Keratinocyte (primary cell): ENCODE data around the gene URAD. TPM values are rescaled to one million over a fixed set of nuclear protein-coding genes. Genes with fewer than 3 reads are reported as not detected.

Experiments used
- DNase-seq: peaks from one replicate; pipeline ENCODE4 v3.0.0-alpha.2; 2011; ENCODE audit warnings: low read depth, missing footprints, low spot score
- FAIRE-seq: peaks from 2 replicates; lab custom pipeline; 2011; peaks lifted over from hg19 to GRCh38; lab: Jason Lieb, UNC
- H2AFZ ChIP-seq: 2 replicates; pipeline ENCODE4 v1.6.0; 2012; ENCODE audit warnings: low read length, control low read depth, inconsistent platforms; ENCODE audit not compliant: control insufficient read depth
- H3K27ac ChIP-seq: 2 replicates; pipeline ENCODE4 v1.5.1; 2011; ENCODE audit warnings: low read length; ENCODE audit not compliant: control insufficient read depth, insufficient read depth
- H3K27me3 ChIP-seq: 3 replicates; pipeline ENCODE4 v1.6.0; 2011; ENCODE audit warnings: low read length; ENCODE audit not compliant: control insufficient read depth, insufficient read depth; ENCODE audit errors: extremely low read depth
- H3K36me3 ChIP-seq, 2 experiments: 2 replicates in 1 of 2; 3 replicates in 1 of 2; pipeline ENCODE4 v1.5.1; 2011; ENCODE audit warnings: low read length in 2 of 2, mild to moderate bottlenecking in 1 of 2; ENCODE audit not compliant: control insufficient read depth in 2 of 2, insufficient read depth in 2 of 2; ENCODE audit errors: extremely low read depth in 1 of 2
- H3K4me1 ChIP-seq: 3 replicates; pipeline ENCODE4 v1.5.1; 2011; ENCODE audit warnings: low read length; ENCODE audit not compliant: control insufficient read depth, insufficient read depth; ENCODE audit errors: extremely low read depth
- H3K4me2 ChIP-seq: 3 replicates; pipeline ENCODE4 v1.6.0; 2011; ENCODE audit warnings: low read depth, low read length; ENCODE audit not compliant: control insufficient read depth, insufficient read depth; ENCODE audit errors: extremely low read depth
- H3K4me3 ChIP-seq, 3 experiments: fragments of 200-600 bp in 1 of 3; sonication (generic) in 1 of 3; 2 replicates in 2 of 3; 3 replicates in 1 of 3; pipeline ENCODE4 v1.5.1; 2011 to 2016; ENCODE audit warnings: low read length in 3 of 3, mild to moderate bottlenecking in 3 of 3, control low read depth in 2 of 3, inconsistent platforms in 1 of 3, low read depth in 1 of 3, mixed read lengths in 1 of 3, mixed run types in 1 of 3, moderate library complexity in 1 of 3; ENCODE audit not compliant: control insufficient read depth in 2 of 3, insufficient read depth in 2 of 3; ENCODE audit errors: extremely low read depth in 1 of 3
- H3K79me2 ChIP-seq: 2 replicates; pipeline ENCODE4 v1.6.0; 2012; ENCODE audit warnings: low read length; ENCODE audit not compliant: control insufficient read depth, insufficient read depth
- H3K9ac ChIP-seq: 3 replicates; pipeline ENCODE4 v1.6.0; 2011; ENCODE audit warnings: low read length; ENCODE audit not compliant: control insufficient read depth, insufficient read depth; ENCODE audit errors: extremely low read depth
- H3K9me1 ChIP-seq: 3 replicates; pipeline ENCODE4 v1.6.0; 2011; ENCODE audit warnings: low read length; ENCODE audit not compliant: control insufficient read depth, insufficient read depth; ENCODE audit errors: extremely low read depth
- H3K9me3 ChIP-seq: 2 replicates; pipeline ENCODE4 v1.5.1; 2012; ENCODE audit warnings: low read depth, low read length; ENCODE audit not compliant: control insufficient read depth
- H4K20me1 ChIP-seq: 3 replicates; pipeline ENCODE4 v1.6.0; 2011; ENCODE audit warnings: low read length; ENCODE audit not compliant: control insufficient read depth, insufficient read depth; ENCODE audit errors: extremely low read depth
- CTCF ChIP-seq, 3 experiments: IDR thresholded peaks in 1 of 3; conservative IDR thresholded peaks in 1 of 3; optimal IDR thresholded peaks in 1 of 3; 2 replicates in 2 of 3; 3 replicates in 1 of 3; pipeline versions ENCODE3 to v1.5.1; 2011; ENCODE audit warnings: low read length in 3 of 3, mild to moderate bottlenecking in 3 of 3, moderate library complexity in 2 of 3, control low read depth in 1 of 3, inconsistent platforms in 1 of 3; ENCODE audit not compliant: insufficient read depth in 2 of 3; ENCODE audit errors: extremely low read depth in 1 of 3
- EZH2 ChIP-seq: IDR thresholded peaks from one replicate; pipeline ENCODE4 v1.6.1; 2012; ENCODE audit warnings: inconsistent platforms, mild to moderate bottlenecking, low read length, moderate library complexity
- dilution Hi-C: fragments of 300-500 bp; cut with MboI; formaldehyde crosslinking; loops from one replicate; pipeline ENCODE4 v1.7.0; 2020; ENCODE audit warnings: low sequenced_read_pairs; ENCODE audit not compliant: extremely low pct_ligation_motif_present
- polyA plus RNA-seq, 5 experiments: library from polyadenylated mRNA; depleted of rRNA in 3 of 5; stranded (reverse) in 3 of 5; stranded (forward) in 1 of 5; unstranded in 1 of 5; fragments of >200 nt; gene quantifications; 1 replicate in 1 of 5; 2 replicates in 3 of 5; 3 replicates in 1 of 5; pipeline versions ENCODE4 v1.2.1 to v1.2.3, GENCODE V29; 2011 to 2012; ENCODE audit warnings: missing spikeins in 2 of 5, low read depth in 1 of 5, low replicate concordance in 1 of 5

Gene URAD
- polyA plus RNA-seq, 1 donor (not counting 4 experiments of a cell fraction or from before 2014, with no cell fraction given) = not detected

GRCh38 chr13:27968316-27969081 lies 20.0 kb downstream of the URAD start:
- no peak for FAIRE-seq
- peaks cover 92% of the 10 kb centered on the region for H3K27me3 ChIP-seq
- no peaks in the 10 kb centered on the region for H3K79me2 ChIP-seq

GRCh38 chr13:27967736-27968315 lies 20.7 kb downstream of the URAD start:
- H3K9ac ChIP-seq = no peak overlapping the region
- H3K36me3 ChIP-seq = no peaks in the 10 kb centered on the region
- DNase-seq (no peak), FAIRE-seq (no peak)
- no peaks in the 10 kb centered on the region for H4K20me1 ChIP-seq
- no peak overlapping the region for H3K4me2 ChIP-seq
- dilution Hi-C loops = loop anchor here (25.0 kb wide), 1 partner anchor 131 kb away; no protein-coding TSS in a partner anchor
- no peaks in the 10 kb centered on the region for H3K9me1 ChIP-seq
- H3K27me3 ChIP-seq = peaks cover 88% of the 10 kb centered on the region
- no peak overlapping the region for H2AFZ ChIP-seq
- H3K9me3 ChIP-seq = no peaks in the 10 kb centered on the region
- no peaks in the 10 kb centered on the region for H3K4me1 ChIP-seq
- no peaks in the 10 kb centered on the region for H3K79me2 ChIP-seq
- no peak overlapping the region for H3K27ac ChIP-seq
- H3K4me3 ChIP-seq = no peak overlapping the region
- peak; percentile 80 for TF ChIP-seq EZH2
- TF ChIP-seq CTCF (optimal IDR thresholded peaks at IDR 0.05 in 1 of 3, IDR thresholded peaks at IDR 0.05 in 1 of 3, conservative IDR thresholded peaks at IDR 0.05 in 1 of 3; ENCODE audit: extremely low read depth in 1 of 3, insufficient read depth in 2 of 3, low read length in 3 of 3) = no peak

More at GRCh38 chr13:27968316-27969081, 20.0 kb downstream of the URAD start:
- Histone ChIP-seq H3K36me3 (no peaks in the 10 kb centered on the region), H4K20me1 (no peaks in the 10 kb centered on the region), H3K4me1 (no peaks in the 10 kb centered on the region), H3K4me3 (no peak overlapping the region), H3K4me2 (peak overlapping the region; percentile 37), H3K27ac (no peak overlapping the region), H3K9ac (no peak overlapping the region), H3K9me3 (no peaks in the 10 kb centered on the region), H3K9me1 (no peaks in the 10 kb centered on the region), H2AFZ (no peak overlapping the region)
- TF ChIP-seq CTCF (optimal IDR thresholded peaks at IDR 0.05 in 1 of 3, IDR thresholded peaks at IDR 0.05 in 1 of 3, conservative IDR thresholded peaks at IDR 0.05 in 1 of 3; ENCODE audit: extremely low read depth in 1 of 3, insufficient read depth in 2 of 3, low read length in 3 of 3) (no peak), EZH2 (peak; percentile 33)
- dilution Hi-C loops = loop anchor here (25.0 kb wide), 1 partner anchor 131 kb away; no protein-coding TSS in a partner anchor
- no peak for DNase-seq
